Osteocyte (in vitro differentiated cells): ENCODE measurements around the gene FRMPD3. TPM values are rescaled to one million over a fixed set of nuclear protein-coding genes. Genes with fewer than 3 reads are reported as not detected.

Experiments used
- DNase-seq: peaks from one replicate; pipeline ENCODE4 v3.0.0; 2021; ENCODE audit warnings: mixed read lengths; ENCODE audit not compliant: unreplicated experiment; ENCODE audit errors: extremely low spot score
- H3K27ac Mint-ChIP-seq: one replicate; pipeline ENCODE4 v1.8.0; 2021; ENCODE audit warnings: mild to moderate bottlenecking, mixed read lengths; ENCODE audit not compliant: unreplicated experiment
- H3K27me3 Mint-ChIP-seq: one replicate; pipeline ENCODE4 v1.8.0; 2021; ENCODE audit warnings: mixed read lengths; ENCODE audit not compliant: unreplicated experiment
- H3K36me3 Mint-ChIP-seq: one replicate; pipeline ENCODE4 v1.8.0; 2021; ENCODE audit warnings: mixed read lengths; ENCODE audit not compliant: unreplicated experiment
- H3K4me1 Mint-ChIP-seq: one replicate; pipeline ENCODE4 v1.8.0; 2021; ENCODE audit warnings: mixed read lengths; ENCODE audit not compliant: unreplicated experiment
- H3K4me3 Mint-ChIP-seq: one replicate; pipeline ENCODE4 v1.8.0; 2021; ENCODE audit warnings: mild to moderate bottlenecking, moderate library complexity, mixed read lengths; ENCODE audit not compliant: unreplicated experiment
- H3K9me3 Mint-ChIP-seq: one replicate; pipeline ENCODE4 v1.8.0; 2021; ENCODE audit warnings: mixed read lengths; ENCODE audit not compliant: unreplicated experiment
- long read RNA-seq: library from polyadenylated mRNA; unstranded; transcript quantifications from one replicate; pipeline ENCODE4 v2.0.0, GENCODE V29; 2021
- total RNA-seq: library from RNA; stranded (reverse); gene quantifications from 2 replicates; pipeline ENCODE4 v1.2.1, GENCODE V29; 2021
- TF ChIP-seq, protein P1 (sequence below): fragments of 200-600 bp; sonication (generic); IDR thresholded peaks from 2 replicates; pipeline ENCODE4 v1.5.0; 2021; ENCODE audit warnings: antibody characterized with exemption, mild to moderate bottlenecking, moderate library complexity

The FRMPD3 gene
- not detected in 2 replicates for total RNA-seq
- long read RNA-seq = 0 reads

DNA sequence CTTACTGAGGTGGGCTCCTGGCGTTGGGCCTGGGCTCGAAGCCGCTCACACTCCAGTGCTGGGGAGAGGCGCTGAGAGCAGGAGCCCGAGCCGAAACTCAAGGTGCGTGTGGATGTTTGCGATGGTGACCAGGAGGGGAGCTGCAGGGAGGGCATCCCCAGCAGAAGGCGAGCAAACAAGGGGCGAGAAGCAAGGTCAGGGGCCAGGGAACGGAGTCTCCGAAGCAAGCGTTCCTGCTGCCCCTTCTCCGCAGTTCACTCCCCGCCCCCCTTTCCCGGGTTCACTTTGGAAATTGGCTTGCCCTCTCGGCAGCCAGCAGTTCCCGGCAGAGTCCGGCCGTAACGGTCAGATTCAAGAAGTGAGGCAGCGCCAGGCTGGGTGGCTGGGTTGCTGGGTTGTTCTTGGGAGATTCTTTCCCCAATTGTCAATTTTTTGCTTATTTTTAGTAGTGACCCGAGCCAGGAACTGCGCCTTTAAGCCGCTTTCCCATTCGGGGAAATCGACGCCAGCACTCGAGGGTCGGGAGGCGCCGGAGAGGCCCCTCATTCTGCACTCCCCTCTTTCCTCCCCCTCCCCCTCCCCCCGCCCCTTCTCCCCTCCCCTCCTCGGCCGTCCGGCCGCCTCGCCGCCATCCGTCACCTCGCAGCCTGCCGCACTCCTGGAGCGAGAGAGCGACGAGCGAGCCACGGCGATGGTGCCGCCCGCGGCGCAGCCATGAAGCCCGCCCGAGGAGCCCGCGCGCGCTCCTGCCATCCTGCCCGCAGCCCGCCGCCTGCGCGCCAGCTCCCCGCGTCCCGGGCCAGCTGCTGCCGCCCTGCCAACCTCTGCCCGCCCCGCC, at the start of gene FRMPD3:
Gene FRMPD3 (plus strand): TSS at position 655 of the 838 bp plus-strand sequence. CDS start 76,937 bp downstream, outside the sequence.
- Mint-ChIP-seq H3K4me1 (peaks cover 4% of the 10 kb centered on the region), H3K4me3 (peak within 1 kb of the TSS; percentile 62), H3K27ac (no peak within 1 kb of the TSS), H3K27me3 (peaks cover 50% of the 10 kb centered on the region), H3K36me3 (peaks cover 2% of the 10 kb centered on the region), H3K9me3 (no peaks in the 10 kb centered on the region)
- DNase-seq = no peak
- TF ChIP-seq, protein P1, sequence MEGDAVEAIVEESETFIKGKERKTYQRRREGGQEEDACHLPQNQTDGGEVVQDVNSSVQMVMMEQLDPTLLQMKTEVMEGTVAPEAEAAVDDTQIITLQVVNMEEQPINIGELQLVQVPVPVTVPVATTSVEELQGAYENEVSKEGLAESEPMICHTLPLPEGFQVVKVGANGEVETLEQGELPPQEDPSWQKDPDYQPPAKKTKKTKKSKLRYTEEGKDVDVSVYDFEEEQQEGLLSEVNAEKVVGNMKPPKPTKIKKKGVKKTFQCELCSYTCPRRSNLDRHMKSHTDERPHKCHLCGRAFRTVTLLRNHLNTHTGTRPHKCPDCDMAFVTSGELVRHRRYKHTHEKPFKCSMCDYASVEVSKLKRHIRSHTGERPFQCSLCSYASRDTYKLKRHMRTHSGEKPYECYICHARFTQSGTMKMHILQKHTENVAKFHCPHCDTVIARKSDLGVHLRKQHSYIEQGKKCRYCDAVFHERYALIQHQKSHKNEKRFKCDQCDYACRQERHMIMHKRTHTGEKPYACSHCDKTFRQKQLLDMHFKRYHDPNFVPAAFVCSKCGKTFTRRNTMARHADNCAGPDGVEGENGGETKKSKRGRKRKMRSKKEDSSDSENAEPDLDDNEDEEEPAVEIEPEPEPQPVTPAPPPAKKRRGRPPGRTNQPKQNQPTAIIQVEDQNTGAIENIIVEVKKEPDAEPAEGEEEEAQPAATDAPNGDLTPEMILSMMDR = no peak

DNA sequence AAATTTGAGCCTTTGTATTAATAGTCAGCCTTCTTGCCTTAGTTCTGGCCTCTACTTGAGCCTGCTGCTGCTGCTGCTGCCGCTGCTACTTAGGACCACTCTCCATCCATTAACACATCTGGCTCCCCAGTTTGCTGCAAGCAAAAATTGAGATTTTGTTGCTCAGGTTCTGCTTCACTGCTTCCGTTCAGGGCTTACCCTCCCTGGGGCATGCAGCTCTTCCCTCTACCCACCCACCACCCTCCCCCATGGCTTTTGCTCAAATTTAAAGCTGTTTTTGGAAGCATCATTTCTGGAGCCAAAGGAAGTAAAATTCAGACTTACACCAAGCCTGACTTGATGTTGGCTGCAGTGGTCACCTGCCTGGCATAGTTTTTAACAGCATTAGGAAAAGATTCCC, 28.9 kb upstream of the FRMPD3 start:
- no peak overlapping the region for H3K27ac Mint-ChIP-seq
- H3K9me3 Mint-ChIP-seq = peaks cover 9% of the 10 kb centered on the region
- H3K4me1 Mint-ChIP-seq = no peaks in the 10 kb centered on the region
- no peaks in the 10 kb centered on the region for H3K36me3 Mint-ChIP-seq
- H3K27me3 Mint-ChIP-seq = no peaks in the 10 kb centered on the region
- H3K4me3 Mint-ChIP-seq = no peak overlapping the region
- TF ChIP-seq, protein P1 = no peak
- DNase-seq = no peak

DNA sequence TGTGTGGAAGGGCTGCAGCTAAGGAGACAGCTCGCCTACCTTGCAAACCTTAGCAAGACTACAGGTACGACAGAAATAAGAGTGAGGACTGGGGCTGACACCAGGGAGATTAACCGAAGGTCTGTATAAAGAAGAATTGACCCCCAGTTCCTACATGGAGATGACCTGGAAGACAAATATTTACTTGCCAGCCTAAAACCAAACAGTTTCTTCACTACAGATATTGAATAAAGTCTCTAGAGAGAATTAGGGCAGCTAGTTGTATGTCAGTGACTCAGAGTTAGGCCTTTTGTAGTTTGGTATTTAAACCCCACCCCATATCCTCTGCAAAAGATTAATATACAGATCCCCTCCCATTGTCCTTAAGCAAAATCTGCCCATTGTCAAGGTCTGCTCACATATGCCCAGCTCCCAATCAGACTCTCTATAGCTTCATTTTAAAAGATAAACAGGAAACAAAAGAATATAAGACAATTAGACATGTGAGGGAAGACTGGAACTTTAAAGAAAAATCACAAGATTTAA, 28.1 kb upstream of the FRMPD3 start:
- Mint-ChIP-seq H3K27ac (no peak overlapping the region), H3K27me3 (no peaks in the 10 kb centered on the region), H3K9me3 (peaks cover 15% of the 10 kb centered on the region), H3K36me3 (no peaks in the 10 kb centered on the region), H3K4me1 (no peaks in the 10 kb centered on the region), H3K4me3 (no peak overlapping the region)
- TF ChIP-seq, protein P1 = no peak
- DNase-seq = no peak

DNA sequence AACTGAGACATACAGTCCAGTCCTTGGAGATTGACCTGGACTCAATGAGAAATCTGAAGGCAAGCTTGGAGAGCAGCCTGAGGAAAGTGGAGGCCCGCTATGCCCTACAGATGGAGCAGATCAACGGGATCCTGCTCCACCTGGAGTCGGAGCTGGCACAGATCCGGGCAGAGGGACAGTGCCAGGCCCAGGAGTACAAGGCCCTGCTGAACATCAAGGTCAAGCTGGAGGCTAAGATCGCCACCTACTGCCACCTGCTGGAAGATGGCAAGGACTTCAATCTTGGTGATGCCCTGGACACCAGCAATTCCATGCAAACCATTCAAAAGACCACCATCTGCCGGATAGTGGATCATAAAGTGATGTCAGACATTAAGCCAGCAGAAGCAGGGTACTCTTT, 20.4 kb upstream of the FRMPD3 start:
- Mint-ChIP-seq H3K27ac (no peak overlapping the region), H3K9me3 (peaks cover 15% of the 10 kb centered on the region), H3K27me3 (no peaks in the 10 kb centered on the region), H3K4me3 (no peak overlapping the region), H3K36me3 (no peaks in the 10 kb centered on the region), H3K4me1 (no peaks in the 10 kb centered on the region)
- DNase-seq = no peak
- TF ChIP-seq, protein P1 = peak; percentile 27

DNA sequence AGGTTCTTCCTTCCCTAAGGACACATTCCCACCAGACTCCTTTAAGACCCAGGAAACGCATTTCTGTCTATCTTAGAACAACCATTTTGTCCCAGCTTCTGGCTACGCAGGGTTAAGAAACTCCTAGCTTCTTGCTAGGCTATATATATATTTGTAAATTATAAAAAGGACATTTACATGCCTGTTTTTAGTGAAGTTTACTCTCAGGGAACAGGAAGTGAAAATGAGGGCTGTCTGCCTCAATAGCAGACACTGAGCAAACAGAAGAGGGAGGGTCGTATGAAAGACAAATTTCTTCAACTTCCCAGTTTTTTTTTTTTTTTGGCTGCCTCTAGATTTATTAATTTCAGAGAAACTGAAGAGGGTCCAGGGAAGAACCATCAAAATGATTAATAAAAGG, 9.3 kb upstream of the FRMPD3 start:
- Mint-ChIP-seq H3K27ac (no peak overlapping the region), H3K27me3 (peaks cover 3% of the 10 kb centered on the region), H3K36me3 (no peaks in the 10 kb centered on the region), H3K4me1 (no peaks in the 10 kb centered on the region), H3K9me3 (peaks cover 5% of the 10 kb centered on the region), H3K4me3 (no peak overlapping the region)
- DNase-seq = no peak
- TF ChIP-seq, protein P1 = no peak
